ENCODE data around the gene PLCH2. TPM values are rescaled to one million over a fixed set of nuclear protein-coding genes. Genes with fewer than 3 reads are reported as not detected.

Gene PLCH2
- total RNA-seq, 1 donor from 2014 or later: under 0.01 TPM

DNA sequence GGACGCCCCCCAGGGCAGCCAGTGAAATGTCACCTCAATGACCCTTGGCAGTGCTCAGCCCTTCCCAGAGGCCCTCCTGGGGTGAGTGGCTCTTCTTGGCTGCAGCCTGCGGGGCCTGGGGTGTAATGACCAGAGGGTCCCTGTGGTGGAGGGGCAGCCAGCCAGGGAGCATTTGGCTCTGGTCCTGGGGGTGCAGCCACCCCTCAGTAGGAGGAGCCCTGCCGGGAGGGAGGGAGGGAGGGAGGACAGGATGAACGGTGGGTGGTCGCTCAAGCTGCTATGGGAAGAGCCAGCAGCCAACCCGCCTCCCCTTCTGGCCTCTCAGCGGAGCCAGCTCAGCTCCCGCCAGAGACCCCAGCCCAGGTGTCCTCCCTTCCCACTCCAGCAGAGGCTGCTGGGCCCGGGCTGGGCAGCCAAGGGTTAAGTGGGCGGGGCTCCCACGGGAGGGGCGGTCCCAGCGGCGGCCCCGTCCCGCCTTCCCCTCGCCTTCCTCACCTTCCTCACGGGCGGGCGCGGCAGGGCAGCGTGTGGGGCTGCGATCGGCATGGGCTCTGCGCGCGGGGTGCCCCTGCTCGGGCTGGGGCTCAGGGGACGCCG is 9.0 kb upstream of the PLCH2 start:
- no peak overlapping the region for H3K27ac ChIP-seq (ENCODE audit: low read depth, low read length)
- H3K9me3 ChIP-seq (ENCODE audit: control insufficient read depth in 3 of 3, low read length in 3 of 3): no peaks in the 10 kb centered on the region
- H3K9ac ChIP-seq (ENCODE audit: low read depth in 1 of 3, low read length in 3 of 3): no peak overlapping the region
- H3K27me3 ChIP-seq (ENCODE audit: control insufficient read depth in 3 of 3, insufficient read depth in 3 of 3, low read length in 3 of 3): peaks cover 71 to 89% (median 86%) of the 10 kb centered on the region in 3 donors
- no peak overlapping the region for H3K4me3 ChIP-seq (ENCODE audit: low read length in 3 of 3)
- H3K36me3 ChIP-seq (ENCODE audit: control insufficient read depth in 3 of 3, insufficient read depth in 3 of 3, low read length in 3 of 3): no peaks in the 10 kb centered on the region
- no peaks in the 10 kb centered on the region for H3K4me1 ChIP-seq (ENCODE audit: control insufficient read depth in 3 of 3, insufficient read depth in 3 of 3, low read length in 3 of 3)

DNA sequence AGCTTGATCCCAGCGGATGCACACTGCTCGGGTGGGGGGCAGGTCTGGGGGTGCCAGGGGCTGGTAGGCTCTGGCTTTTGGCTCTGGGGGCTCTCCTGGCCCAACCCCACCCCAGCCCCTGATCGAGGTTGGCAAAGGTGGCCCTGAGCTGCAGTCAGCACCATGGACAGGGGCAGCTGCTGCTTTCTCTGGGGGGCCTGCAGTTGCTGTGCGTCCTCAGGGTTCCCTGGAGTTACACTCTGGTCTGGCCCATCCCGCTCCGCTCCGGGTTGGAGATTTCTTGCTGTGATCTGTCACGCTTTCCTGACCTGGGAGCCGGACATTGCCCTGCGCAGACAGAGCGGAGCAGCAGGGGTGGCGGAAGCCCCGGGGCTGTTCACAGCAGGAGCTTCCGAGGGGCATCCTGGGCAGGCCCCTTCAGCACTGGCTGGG is 8.0 kb upstream of the PLCH2 start:
- no peaks in the 10 kb centered on the region for H3K36me3 ChIP-seq (ENCODE audit: control insufficient read depth in 3 of 3, insufficient read depth in 3 of 3, low read length in 3 of 3)
- H3K27me3 ChIP-seq (ENCODE audit: control insufficient read depth in 3 of 3, insufficient read depth in 3 of 3, low read length in 3 of 3): peaks cover 63 to 79% (median 78%) of the 10 kb centered on the region in 3 donors
- no peaks in the 10 kb centered on the region for H3K9me3 ChIP-seq (ENCODE audit: control insufficient read depth in 3 of 3, low read length in 3 of 3)

GRCh38 chr1:2468540-2468939 is 7.5 kb upstream of the PLCH2 start:
- Histone ChIP-seq H3K9me3 (ENCODE audit: control insufficient read depth in 3 of 3, low read length in 3 of 3) (no peaks in the 10 kb centered on the region), H3K27me3 (ENCODE audit: control insufficient read depth in 3 of 3, insufficient read depth in 3 of 3, low read length in 3 of 3) (peaks cover 58 to 77% (median 77%) of the 10 kb centered on the region in 3 donors), H3K27ac (ENCODE audit: low read depth, low read length) (no peak overlapping the region), H3K4me3 (ENCODE audit: low read length in 3 of 3) (no peak overlapping the region), H3K9ac (ENCODE audit: low read depth in 1 of 3, low read length in 3 of 3) (no peak overlapping the region), H3K4me1 (ENCODE audit: control insufficient read depth in 3 of 3, insufficient read depth in 3 of 3, low read length in 3 of 3) (no peaks in the 10 kb centered on the region), H3K36me3 (ENCODE audit: control insufficient read depth in 3 of 3, insufficient read depth in 3 of 3, low read length in 3 of 3) (no peaks in the 10 kb centered on the region)

More for the DNA sequence above, 8.0 kb upstream of the PLCH2 start:
- Histone ChIP-seq H3K9ac (ENCODE audit: low read depth in 1 of 3, low read length in 3 of 3) (no peak overlapping the region), H3K4me1 (ENCODE audit: control insufficient read depth in 3 of 3, insufficient read depth in 3 of 3, low read length in 3 of 3) (no peaks in the 10 kb centered on the region), H3K27ac (ENCODE audit: low read depth, low read length) (no peak overlapping the region), H3K4me3 (ENCODE audit: low read length in 3 of 3) (no peak overlapping the region)

DNA sequence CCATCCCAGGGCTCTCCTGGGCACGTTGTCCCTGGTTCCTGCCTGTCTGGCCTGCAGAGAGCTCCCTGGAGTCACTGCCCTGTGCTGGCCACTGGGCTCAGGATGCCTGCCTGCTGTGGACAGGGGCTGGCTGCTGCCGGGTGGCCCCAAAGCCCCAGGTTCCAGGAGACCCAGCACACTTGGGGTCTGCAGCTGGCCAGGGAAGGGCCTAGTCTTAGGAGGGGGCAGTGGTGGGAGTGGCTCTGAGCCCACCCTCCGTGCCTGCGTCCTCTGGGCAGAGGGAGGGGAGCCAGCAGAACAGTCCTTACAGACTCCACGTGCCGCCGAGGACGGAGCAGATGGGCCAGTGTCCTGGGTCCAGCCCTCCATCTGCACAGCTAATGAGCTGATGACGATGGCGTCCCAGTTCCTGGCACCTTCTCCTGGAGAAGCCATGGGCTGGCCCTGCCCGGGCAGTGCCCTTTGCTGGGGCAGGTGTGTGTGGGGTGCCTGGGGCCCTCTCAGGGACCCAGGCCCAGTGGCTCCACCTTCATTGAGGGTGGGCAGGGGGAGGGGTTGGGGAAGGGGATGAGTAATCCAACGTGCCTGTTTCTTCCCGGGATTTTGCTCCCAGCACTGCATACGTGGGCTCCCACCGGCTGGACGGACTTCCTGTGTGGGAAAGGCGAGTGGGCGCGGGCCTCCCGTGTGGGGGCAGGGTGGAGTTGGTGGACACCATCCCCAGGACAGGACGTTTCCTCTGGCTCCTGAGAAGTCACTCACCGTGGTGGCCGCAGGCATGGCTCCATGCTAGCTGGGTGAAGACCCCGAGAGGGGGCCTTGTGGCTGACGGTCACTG is 6.8 kb upstream of the PLCH2 start:
- no peak overlapping the region for H3K4me3 ChIP-seq (ENCODE audit: low read length in 3 of 3)
- no peaks in the 10 kb centered on the region for H3K4me1 ChIP-seq (ENCODE audit: control insufficient read depth in 3 of 3, insufficient read depth in 3 of 3, low read length in 3 of 3)
- H3K36me3 ChIP-seq (ENCODE audit: control insufficient read depth in 3 of 3, insufficient read depth in 3 of 3, low read length in 3 of 3): no peaks in the 10 kb centered on the region
- no peak overlapping the region for H3K27ac ChIP-seq (ENCODE audit: low read depth, low read length)
- H3K9ac ChIP-seq (ENCODE audit: low read depth in 1 of 3, low read length in 3 of 3): no peak overlapping the region
- H3K9me3 ChIP-seq (ENCODE audit: control insufficient read depth in 3 of 3, low read length in 3 of 3): no peaks in the 10 kb centered on the region
- H3K27me3 ChIP-seq (ENCODE audit: control insufficient read depth in 3 of 3, insufficient read depth in 3 of 3, low read length in 3 of 3): peaks cover 50 to 72% (median 69%) of the 10 kb centered on the region in 3 donors

DNA sequence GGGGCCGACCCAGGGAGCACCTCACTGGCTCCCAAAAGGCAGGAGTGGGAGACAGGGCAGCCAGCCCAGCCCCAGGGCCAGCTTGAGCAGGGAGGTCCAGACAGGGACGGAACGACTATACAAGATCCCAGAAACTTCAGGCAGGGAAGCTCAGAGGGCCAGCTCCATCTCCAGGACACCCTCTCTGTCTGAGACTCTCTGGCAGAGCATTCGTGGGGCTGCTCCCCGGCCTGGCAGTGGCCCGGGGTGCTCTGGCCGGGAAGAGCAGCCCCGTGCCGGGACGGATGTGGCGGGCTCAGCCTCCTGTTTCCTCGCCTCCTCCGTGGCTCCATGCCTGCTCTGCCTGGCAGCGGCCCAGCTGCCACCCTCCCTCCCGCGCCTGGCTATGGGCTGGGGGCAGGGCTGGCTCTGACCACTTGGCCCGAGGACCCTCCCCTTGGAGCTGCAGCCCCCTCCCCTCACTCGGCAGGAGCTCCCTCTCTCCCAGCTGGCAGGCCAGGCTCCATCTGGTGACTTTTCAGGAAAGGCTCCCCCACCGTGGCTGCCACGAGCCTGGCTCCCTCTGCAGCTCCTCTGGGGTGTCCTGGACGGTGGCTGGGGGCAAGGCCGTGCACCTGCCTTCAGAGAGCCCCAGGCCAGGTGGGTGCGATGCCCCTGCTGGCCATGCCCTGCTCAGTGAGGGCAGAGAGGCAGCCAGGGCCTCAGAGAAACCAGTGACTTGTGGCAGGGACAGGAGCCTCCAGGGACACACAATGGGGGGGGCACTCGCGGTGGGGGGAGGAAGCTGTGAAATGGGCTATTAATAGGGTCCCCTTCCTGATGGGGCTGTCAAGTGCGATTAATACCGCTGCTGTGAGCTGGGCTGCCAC is 5.6 kb upstream of the PLCH2 start:
- H3K27ac ChIP-seq (ENCODE audit: low read depth, low read length): no peak overlapping the region
- no peak overlapping the region for H3K9ac ChIP-seq (ENCODE audit: low read depth in 1 of 3, low read length in 3 of 3)
- no peaks in the 10 kb centered on the region for H3K9me3 ChIP-seq (ENCODE audit: control insufficient read depth in 3 of 3, low read length in 3 of 3)
- H3K4me1 ChIP-seq (ENCODE audit: control insufficient read depth in 3 of 3, insufficient read depth in 3 of 3, low read length in 3 of 3): peaks cover 4 to 10% (median 9%) of the 10 kb centered on the region in 3 donors
- H3K36me3 ChIP-seq (ENCODE audit: control insufficient read depth in 3 of 3, insufficient read depth in 3 of 3, low read length in 3 of 3): no peaks in the 10 kb centered on the region
- H3K4me3 ChIP-seq (ENCODE audit: low read length in 3 of 3): no peak overlapping the region
- H3K27me3 ChIP-seq (ENCODE audit: control insufficient read depth in 3 of 3, insufficient read depth in 3 of 3, low read length in 3 of 3): peaks cover 41 to 60% (median 57%) of the 10 kb centered on the region in 3 donors

DNA sequence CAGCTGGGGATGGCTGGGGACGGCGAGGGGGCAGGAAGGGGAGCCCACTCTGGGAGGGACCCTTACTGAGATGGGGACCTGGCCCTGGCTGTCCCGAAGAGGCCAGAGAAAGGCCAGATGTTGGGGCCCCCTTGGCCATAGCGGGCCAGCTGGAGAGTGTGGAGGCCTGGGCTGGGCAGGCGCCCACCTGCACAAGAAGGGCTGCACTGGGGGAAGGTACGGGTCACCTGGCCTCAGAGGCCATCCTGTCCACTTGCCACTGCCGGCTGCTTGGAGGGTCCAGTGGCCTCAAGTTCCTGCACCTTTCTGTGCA is 5.0 kb upstream of the PLCH2 start:
- no peak overlapping the region for H3K27ac ChIP-seq (ENCODE audit: low read depth, low read length)
- H3K27me3 ChIP-seq (ENCODE audit: control insufficient read depth in 3 of 3, insufficient read depth in 3 of 3, low read length in 3 of 3): peaks cover 35 to 55% (median 51%) of the 10 kb centered on the region in 3 donors
- peaks cover 5 to 15% (median 11%) of the 10 kb centered on the region in 3 donors for H3K4me1 ChIP-seq (ENCODE audit: control insufficient read depth in 3 of 3, insufficient read depth in 3 of 3, low read length in 3 of 3)
- H3K9me3 ChIP-seq (ENCODE audit: control insufficient read depth in 3 of 3, low read length in 3 of 3): no peaks in the 10 kb centered on the region
- no peak overlapping the region for H3K9ac ChIP-seq (ENCODE audit: low read depth in 1 of 3, low read length in 3 of 3)
- H3K4me3 ChIP-seq (ENCODE audit: low read length in 3 of 3): no peak overlapping the region
- no peaks in the 10 kb centered on the region for H3K36me3 ChIP-seq (ENCODE audit: control insufficient read depth in 3 of 3, insufficient read depth in 3 of 3, low read length in 3 of 3)

GRCh38 chr1:2471587-2472001 is 4.5 kb upstream of the PLCH2 start:
- Histone ChIP-seq H3K4me1 (ENCODE audit: control insufficient read depth in 3 of 3, insufficient read depth in 3 of 3, low read length in 3 of 3) (peaks cover 5 to 15% (median 11%) of the 10 kb centered on the region in 3 donors), H3K4me3 (ENCODE audit: low read length in 3 of 3) (no peak overlapping the region), H3K36me3 (ENCODE audit: control insufficient read depth in 3 of 3, insufficient read depth in 3 of 3, low read length in 3 of 3) (no peaks in the 10 kb centered on the region), H3K9ac (ENCODE audit: low read depth in 1 of 3, low read length in 3 of 3) (no peak overlapping the region), H3K27me3 (ENCODE audit: control insufficient read depth in 3 of 3, insufficient read depth in 3 of 3, low read length in 3 of 3) (peaks cover 30 to 50% (median 46%) of the 10 kb centered on the region in 3 donors), H3K9me3 (ENCODE audit: control insufficient read depth in 3 of 3, low read length in 3 of 3) (no peaks in the 10 kb centered on the region), H3K27ac (ENCODE audit: low read depth, low read length) (no peak overlapping the region)

- Histone ChIP-seq H3K4me1 (ENCODE audit: control insufficient read depth in 3 of 3, insufficient read depth in 3 of 3, low read length in 3 of 3) (peaks cover 5 to 15% (median 11%) of the 10 kb centered on the region in 3 donors), H3K4me3 (ENCODE audit: low read length in 3 of 3) (no peak overlapping the region), H3K36me3 (ENCODE audit: control insufficient read depth in 3 of 3, insufficient read depth in 3 of 3, low read length in 3 of 3) (no peaks in the 10 kb centered on the region), H3K27me3 (ENCODE audit: control insufficient read depth in 3 of 3, insufficient read depth in 3 of 3, low read length in 3 of 3) (peaks cover 27 to 45% (median 41%) of the 10 kb centered on the region in 3 donors), H3K27ac (ENCODE audit: low read depth, low read length) (no peak overlapping the region), H3K9me3 (ENCODE audit: control insufficient read depth in 3 of 3, low read length in 3 of 3) (no peaks in the 10 kb centered on the region), H3K9ac (ENCODE audit: low read depth in 1 of 3, low read length in 3 of 3) (no peak overlapping the region)
Observed at GRCh38 chr1:2472109-2472508, 4.0 kb upstream of the PLCH2 start.

DNA sequence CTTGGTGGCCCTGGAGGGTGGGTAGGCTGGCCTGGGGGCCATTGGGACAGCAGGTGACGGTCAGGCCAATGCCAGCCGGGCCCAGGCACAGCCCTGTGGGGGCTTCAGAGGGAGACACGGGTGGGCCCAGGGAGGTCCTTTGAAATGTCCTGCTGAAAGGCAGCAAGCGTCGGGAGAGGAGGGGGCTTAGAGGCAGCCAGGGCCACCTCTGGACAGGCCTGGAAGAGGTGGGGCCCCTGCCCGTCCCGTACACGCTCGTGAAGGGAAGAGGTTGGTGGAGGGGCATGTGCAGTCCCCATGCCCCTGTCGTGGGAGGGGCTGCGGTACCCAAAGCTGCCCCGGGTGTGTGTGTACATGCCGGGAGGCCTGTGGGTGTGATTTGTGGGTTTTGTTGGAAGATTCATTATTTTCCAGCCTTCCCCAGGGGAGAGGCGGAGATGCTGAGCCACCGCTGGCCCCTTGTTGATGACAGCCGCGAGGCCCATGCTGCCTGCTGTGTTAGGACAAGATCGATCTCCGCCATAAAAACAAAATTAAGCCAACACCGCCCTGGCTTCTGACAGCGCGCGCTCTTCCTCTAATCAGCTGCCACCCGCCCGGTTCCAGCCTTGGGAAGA is 3.4 kb upstream of the PLCH2 start:
- Histone ChIP-seq H3K9me3 (ENCODE audit: control insufficient read depth in 3 of 3, low read length in 3 of 3) (no peaks in the 10 kb centered on the region), H3K27me3 (ENCODE audit: control insufficient read depth in 3 of 3, insufficient read depth in 3 of 3, low read length in 3 of 3) (peaks cover 24 to 40% (median 35%) of the 10 kb centered on the region in 3 donors), H3K4me1 (ENCODE audit: control insufficient read depth in 3 of 3, insufficient read depth in 3 of 3, low read length in 3 of 3) (peaks cover 5 to 15% (median 11%) of the 10 kb centered on the region in 3 donors), H3K4me3 (ENCODE audit: low read length in 3 of 3) (no peak overlapping the region), H3K27ac (ENCODE audit: low read depth, low read length) (no peak overlapping the region), H3K36me3 (ENCODE audit: control insufficient read depth in 3 of 3, insufficient read depth in 3 of 3, low read length in 3 of 3) (no peaks in the 10 kb centered on the region), H3K9ac (ENCODE audit: low read depth in 1 of 3, low read length in 3 of 3) (no peak overlapping the region)

Measured in skeletal muscle tissue (tissue), 4 donors.